Hippocampal formation (tissue), 2 donors: ENCODE data around the gene TMEM132D.
"Not testable (repeated sequence)": the region's sequence is repeated elsewhere in the genome, so short reads cannot be mapped to it uniquely, and the experiment has no call there.

Experiments used
- DNase-seq, 2 donors: peaks; one replicate each; lab custom pipeline; 2025; lab: John Stamatoyannopoulos, UW

Gene TMEM132D

DNA sequence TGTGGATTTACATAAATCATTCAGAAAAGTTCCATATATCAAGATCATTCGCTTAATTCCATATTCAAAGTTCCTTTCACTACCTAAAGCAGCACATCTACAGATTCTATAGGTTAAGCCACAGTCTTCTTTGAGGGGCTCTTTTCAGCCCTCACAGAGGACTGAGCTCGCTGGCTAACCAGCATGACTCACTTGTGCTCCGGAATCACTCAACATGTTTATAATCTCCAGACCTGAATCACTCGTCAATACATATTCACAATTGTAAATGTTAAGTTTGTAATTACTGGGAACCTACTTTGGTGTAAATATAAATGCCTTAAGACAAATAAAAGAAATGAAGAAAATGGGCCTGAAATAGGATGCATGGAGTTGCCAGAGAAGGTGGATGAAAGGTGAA is 315.7 kb downstream of the TMEM132D start:
- DNase-seq = no peak

DNA sequence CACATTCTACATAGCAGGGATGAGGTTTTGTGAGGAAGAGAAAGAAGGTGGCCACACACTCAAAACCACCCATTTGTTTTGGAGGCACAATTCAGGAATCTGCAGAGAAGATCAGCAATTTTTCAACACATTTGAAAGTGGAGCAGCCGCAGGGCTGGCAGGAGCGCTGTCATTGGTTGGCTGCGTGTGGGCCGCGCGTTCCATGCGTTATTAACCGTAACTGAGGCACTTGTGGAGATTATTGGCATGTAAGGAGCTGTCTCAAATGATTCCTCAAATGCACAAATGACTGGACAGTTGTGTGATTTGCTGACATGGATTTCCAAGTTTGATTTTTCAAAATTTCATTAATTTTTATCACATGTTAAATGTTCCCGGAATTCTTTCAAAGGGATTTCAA is 318.5 kb downstream of the TMEM132D start:
- no peak for DNase-seq

DNA sequence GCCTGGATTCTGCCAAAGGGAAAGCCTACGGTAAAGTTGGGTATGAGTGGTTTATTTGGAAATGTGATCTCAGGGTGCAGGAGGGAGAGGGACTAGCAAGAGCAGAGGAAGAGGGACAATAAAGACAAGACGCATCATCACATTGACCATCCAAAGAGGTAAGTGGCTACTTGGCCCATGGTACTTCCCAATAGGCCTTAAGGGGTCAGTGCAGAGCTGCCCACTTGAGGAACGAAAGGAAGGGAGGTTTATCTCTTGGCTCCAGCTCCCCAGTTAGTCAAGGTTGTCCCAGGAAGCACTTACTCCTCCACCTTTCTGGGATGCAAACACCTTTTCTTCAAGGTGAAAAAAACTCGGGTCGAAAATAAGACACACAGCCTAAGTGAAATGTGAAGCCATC is 323.9 kb downstream of the TMEM132D start:
- DNase-seq = no peak

DNA sequence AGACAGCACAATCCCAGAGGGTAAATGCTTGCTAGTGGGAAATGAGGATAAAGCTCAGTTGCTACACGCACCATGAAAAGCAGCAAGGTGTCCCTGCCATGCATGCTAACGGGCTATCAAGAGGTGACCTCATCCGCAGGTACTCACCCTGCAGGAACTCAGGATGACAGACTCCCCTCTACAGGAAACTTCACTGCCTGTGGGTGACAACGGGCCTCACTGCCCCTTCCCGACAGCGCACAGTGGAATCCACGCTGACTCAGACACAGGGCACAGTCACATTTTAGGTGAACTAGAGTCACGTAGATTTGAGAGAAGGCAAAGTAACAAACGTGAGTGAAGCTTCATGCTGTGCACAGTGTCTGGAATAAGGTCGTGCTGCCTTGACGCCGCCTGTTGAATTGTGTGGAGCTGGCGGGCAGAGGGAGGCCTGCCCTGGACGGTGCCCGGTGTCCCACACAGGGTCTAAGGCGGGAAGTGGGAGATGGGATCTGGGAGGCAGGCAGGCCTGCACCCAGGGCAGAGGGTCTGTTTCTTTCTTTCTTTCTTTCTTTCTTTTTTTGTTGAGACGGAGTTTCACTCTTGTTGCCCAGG is 331.8 kb downstream of the TMEM132D start:
- no peak for DNase-seq

DNA sequence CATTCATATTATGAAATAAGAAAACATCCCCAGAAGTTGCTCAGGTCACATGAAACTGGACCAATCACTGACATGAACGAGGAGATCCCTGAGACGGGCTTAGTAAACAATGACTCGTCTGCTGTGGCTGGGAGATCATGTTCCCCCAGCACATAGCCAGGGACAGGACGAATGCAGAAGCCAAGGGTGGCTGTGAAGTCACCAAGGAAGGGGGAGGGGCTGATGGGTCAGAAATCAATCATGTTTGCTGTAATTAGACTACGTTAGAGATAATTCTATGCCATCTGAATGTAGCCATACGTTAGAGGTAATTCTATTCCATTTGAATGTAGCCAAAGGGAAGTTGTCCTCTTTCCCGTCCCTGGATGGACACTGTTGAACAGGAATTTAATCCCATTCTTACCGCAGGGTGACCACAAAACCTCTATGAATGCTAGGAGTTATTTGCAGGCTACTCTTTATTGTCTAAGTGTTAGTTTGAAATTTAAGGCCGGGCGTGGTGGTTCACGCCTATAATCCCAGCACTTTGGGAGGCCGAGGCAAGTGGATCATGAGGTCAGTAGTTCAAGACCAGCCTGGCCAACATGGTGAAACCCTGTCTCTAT is 332.9 kb downstream of the TMEM132D start:
- DNase-seq = no peak

DNA sequence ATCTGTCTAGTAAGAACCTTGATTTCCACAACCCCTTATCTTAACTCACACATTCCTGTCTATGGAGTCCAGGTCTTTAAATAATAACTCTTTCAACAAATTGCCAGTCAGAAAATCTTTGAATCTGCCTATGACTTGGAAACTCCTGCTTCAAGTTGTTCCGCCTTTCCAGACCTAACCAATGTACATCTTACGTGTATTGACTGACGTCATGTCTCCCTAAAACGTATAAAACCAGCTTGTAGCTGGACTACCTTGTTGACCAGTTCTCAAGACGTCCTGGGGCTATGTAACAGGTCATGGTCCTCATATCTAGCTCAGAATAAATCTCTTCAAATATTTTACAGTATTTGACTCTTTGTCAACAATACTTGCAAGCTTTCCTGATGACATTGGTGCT is 337.0 kb downstream of the TMEM132D start:
- DNase-seq = no peak

GRCh38 chr12:129564768-129565167 is 339.1 kb downstream of the TMEM132D start:
- DNase-seq = no peak

GRCh38 chr12:129563266-129563665 is 340.6 kb downstream of the TMEM132D start:
- no peak for DNase-seq

DNA sequence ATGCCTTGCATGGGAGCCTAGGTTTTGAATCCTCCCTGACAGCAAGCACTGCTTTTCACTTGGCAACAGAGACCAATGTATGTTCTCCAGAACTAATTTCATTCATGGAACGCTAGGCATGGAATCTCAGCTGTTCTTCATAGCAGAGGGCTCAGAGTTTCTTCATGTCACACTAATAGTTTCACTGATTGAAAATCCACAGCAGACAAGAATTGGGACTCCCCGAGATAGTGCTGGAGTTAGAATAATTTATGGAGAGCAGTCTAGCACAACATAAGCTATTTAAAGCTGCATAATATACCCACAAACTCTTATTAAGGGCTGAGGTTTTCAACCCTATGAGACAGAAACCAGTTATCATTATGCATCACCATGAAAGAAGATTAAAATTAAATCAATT is 342.5 kb downstream of the TMEM132D start:
- no peak for DNase-seq

DNA sequence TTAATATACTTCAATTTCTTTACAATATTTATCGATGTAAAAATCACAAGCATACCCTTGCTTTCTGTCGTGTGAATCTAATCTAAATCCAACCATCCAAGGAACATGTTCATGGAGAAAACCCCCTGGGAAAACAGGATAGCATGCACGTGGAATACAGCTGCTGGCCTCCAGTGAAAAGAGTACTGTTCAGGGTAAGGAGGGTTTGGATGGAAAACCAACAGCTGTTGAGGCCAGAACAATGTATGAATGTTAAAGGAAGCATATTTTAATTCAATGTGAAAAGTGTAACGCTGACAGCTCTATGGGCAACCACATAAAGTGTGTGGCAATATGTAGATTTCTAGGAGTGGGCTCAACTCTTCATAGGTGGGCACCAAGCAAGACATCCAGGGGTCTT is 344.0 kb downstream of the TMEM132D start:
- no peak for DNase-seq

DNA sequence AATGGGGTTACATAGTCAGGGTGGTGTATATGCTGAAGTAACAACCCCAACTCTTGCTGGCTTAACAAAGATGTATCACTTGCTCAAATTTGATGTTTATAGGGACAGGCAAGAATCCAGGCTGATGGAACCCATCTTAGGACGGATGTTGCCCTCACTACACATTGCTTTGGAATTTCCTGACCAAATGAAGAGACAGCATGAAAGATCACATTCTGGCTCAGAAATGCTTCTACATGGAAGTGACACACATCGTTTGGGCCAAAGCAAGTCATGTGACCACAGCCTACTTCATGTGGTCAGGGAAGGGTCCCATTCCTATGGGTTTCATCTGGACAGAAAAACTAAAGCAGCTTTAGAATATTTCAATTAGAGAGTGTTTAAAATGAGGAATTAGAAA is 345.8 kb downstream of the TMEM132D start:
- no peak for DNase-seq

DNA sequence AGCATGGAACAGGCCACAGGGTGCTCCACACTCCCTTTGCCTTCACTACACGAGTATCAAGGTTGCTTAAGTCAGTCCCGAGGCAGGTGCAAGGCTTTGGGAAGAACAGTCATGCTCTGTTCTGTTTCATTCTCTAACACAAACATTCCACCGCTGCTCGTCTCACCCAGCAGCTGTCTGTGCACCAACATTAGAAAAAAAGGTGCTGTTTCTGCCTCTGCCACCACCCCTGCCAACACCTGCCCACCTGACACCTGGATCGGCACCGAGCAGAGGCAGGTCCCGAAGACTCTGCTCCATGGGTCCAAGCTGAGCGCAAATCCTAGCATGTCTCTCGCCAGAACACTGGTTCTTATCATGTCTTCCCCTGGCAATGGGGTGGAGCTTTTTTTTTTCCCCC is 347.7 kb downstream of the TMEM132D start:
- no peak for DNase-seq

GRCh38 chr12:129552996-129553750 is 350.7 kb downstream of the TMEM132D start:
- no peak for DNase-seq

GRCh38 chr12:129551441-129551840 is 352.4 kb downstream of the TMEM132D start:
- no peak for DNase-seq

GRCh38 chr12:129550353-129550752 is 353.5 kb downstream of the TMEM132D start:
- no peak for DNase-seq

GRCh38 chr12:129549656-129550055 is 354.2 kb downstream of the TMEM132D start:
- DNase-seq = no peak

DNA sequence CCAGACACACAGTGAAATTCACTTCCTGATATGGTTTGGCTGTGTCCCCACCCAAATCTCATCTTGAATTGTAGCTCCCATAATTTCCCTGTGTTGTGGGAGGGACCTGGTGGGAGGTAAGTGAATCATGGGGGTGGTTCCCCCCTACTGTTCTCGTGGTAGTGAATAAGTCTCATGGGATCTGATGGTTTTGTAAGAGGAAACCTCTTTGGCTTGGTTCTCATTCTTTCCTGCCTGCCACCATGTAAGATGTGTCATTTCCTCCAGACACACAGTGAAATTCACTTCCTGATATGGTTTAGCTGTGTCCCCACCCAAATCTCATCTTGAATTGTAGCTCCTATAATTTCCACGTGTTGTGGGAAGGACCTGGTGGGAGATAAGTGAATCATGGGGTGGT is 354.8 kb downstream of the TMEM132D start:
- DNase-seq = not testable (repeated sequence)

DNA sequence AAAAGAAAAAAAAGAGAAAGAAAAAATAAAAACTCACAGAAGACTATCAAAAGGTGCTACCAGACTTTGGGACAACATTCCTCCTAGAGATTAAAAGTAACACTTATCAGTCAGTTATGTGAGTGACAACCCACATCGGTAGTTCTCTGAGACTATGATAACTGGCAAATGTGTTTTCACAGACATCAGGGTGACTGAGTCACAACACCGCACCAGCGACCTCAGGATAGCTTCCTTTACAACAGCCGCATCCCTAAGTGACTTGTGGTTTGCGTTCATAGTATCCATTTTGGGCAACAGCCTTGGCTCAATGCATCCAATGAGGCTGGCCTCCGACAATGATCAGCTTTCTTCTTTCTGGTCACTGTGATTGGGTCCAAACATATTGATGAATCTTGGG is 359.1 kb downstream of the TMEM132D start:
- no peak for DNase-seq

- no peak for DNase-seq
These were observed 362.9 kb downstream of the TMEM132D start for GRCh38 chr12:129540954-129541353.

DNA sequence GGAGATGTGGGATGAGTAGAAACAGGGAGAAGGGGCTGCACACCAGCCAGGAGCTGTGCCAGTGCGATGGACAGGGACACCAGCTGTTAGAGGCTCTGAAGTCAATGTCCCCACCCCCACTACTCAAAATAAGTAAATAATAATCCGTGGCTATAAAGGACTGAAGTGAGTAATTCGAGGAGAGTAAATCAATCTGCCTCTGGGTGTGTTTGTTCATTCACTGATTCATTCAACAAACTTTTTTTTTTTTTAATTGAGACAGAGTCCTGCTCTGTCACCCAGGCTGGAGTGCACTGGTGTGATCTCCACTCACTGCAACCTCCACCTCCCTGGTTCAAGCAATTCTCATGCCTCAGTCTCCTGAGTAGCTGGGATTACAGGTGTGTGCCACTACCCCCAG is 363.6 kb downstream of the TMEM132D start:
- DNase-seq = no peak

DNA sequence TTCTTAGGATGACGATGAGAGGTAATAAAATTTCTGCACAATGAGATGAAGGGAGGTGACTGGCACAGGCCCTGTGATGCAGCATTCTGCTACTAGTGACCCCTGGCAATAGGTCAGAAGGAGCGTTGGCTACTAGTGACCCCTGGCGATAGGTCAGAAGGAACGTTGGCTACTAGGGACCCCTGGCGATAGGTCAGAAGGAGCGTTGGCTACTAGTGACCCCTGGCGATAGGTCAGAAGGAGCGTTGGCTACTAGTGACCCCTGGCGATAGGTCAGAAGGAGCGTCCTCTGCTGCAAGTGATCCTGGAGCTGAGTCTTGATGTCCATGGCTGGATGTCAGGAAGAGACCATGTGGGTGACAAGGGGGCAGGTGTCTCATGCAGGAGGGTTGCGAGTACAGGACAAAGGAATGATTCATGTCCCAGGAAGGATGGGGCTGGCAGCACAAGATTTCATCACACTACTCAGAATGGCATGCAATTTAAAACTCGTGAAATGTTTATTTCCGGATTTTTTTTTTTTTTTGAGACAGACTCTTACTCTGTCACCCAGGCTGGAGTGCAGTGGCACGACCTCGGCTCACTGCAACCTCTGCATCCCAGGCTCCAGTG is 365.0 kb downstream of the TMEM132D start:
- DNase-seq = not testable (repeated sequence)

- no peak for DNase-seq
These were observed 365.7 kb downstream of the TMEM132D start for GRCh38 chr12:129538137-129538536.
